ENCODE results near the gene SPAG16. TPM values are rescaled to one million over a fixed set of nuclear protein-coding genes. Genes with fewer than 3 reads are reported as not detected.

The SPAG16 gene
- 10 to 100 TPM in 2 of 3 donors, 1 to 10 TPM in 1; 9.7 to 18.6 (median 11.5) TPM for polyA plus RNA-seq

- Mint-ChIP-seq H3K4me1 (peaks cover 15 to 35% of the 10 kb centered on the region in 2 donors), H3K27me3 (ENCODE audit: low read depth in 3 of 3) (peaks cover 0 to 6% (median 1%) of the 10 kb centered on the region in 3 donors), H3K9me3 (no peaks in the 10 kb centered on the region), H3K27ac (peak within 1 kb of the TSS; percentile 80 to 94 (median 86)), H3K36me3 (no peaks in the 10 kb centered on the region), H3K4me3 (peak within 1 kb of the TSS; percentile 89 to 94 (median 93))
- peak; percentile 92 to 93 (median 93) for DNase-seq
These were observed at the start of gene SPAG16 for GRCh38 chr2:213284105-213285090. Gene SPAG16, plus strand, starts transcription at chr2:213284464.

- H3K36me3 Mint-ChIP-seq: no peaks in the 10 kb centered on the region
- H3K27ac Mint-ChIP-seq: peak overlapping the region in 2 of 6 donors; percentile 36 to 69
- H3K27me3 Mint-ChIP-seq (ENCODE audit: low read depth in 3 of 3): peaks cover 0 to 8% (median 3%) of the 10 kb centered on the region in 3 donors
- H3K9me3 Mint-ChIP-seq: no peaks in the 10 kb centered on the region
- H3K4me3 Mint-ChIP-seq: no peak overlapping the region
- DNase-seq: no peak
- peaks cover 20 to 31% of the 10 kb centered on the region in 2 donors for H3K4me1 Mint-ChIP-seq
These were observed 49.6 kb upstream of the SPAG16 start for GRCh38 chr2:213234641-213235040.

- H3K36me3 Mint-ChIP-seq: no peaks in the 10 kb centered on the region
- H3K27ac Mint-ChIP-seq: no peak overlapping the region
- peaks cover 20 to 31% of the 10 kb centered on the region in 2 donors for H3K4me1 Mint-ChIP-seq
- DNase-seq: no peak
- H3K27me3 Mint-ChIP-seq (ENCODE audit: low read depth in 3 of 3): peaks cover 0 to 8% (median 3%) of the 10 kb centered on the region in 3 donors
- no peaks in the 10 kb centered on the region for H3K9me3 Mint-ChIP-seq
- no peak overlapping the region for H3K4me3 Mint-ChIP-seq
These were observed 48.5 kb upstream of the SPAG16 start for GRCh38 chr2:213235741-213236140.

GRCh38 chr2:213237251-213237650, 47.0 kb upstream of the SPAG16 start:
- no peak overlapping the region for H3K27ac Mint-ChIP-seq
- H3K9me3 Mint-ChIP-seq: no peaks in the 10 kb centered on the region
- H3K4me3 Mint-ChIP-seq: no peak overlapping the region
- H3K27me3 Mint-ChIP-seq (ENCODE audit: low read depth in 3 of 3): peaks cover 0 to 8% (median 3%) of the 10 kb centered on the region in 3 donors
- peaks cover 20 to 29% of the 10 kb centered on the region in 2 donors for H3K4me1 Mint-ChIP-seq
- no peaks in the 10 kb centered on the region for H3K36me3 Mint-ChIP-seq
- DNase-seq: no peak

GRCh38 chr2:213237787-213238186, 46.5 kb upstream of the SPAG16 start:
- Mint-ChIP-seq H3K27me3 (ENCODE audit: low read depth in 3 of 3) (peaks cover 0 to 8% (median 3%) of the 10 kb centered on the region in 3 donors), H3K4me1 (peaks cover 18 to 24% of the 10 kb centered on the region in 2 donors), H3K36me3 (no peaks in the 10 kb centered on the region), H3K27ac (no peak overlapping the region), H3K9me3 (no peaks in the 10 kb centered on the region), H3K4me3 (no peak overlapping the region)
- no peak for DNase-seq

- Mint-ChIP-seq H3K27me3 (ENCODE audit: low read depth in 3 of 3) (peaks cover 0 to 5% (median 2%) of the 10 kb centered on the region in 3 donors), H3K27ac (no peak overlapping the region), H3K4me3 (no peak overlapping the region), H3K9me3 (no peaks in the 10 kb centered on the region), H3K36me3 (no peaks in the 10 kb centered on the region), H3K4me1 (peaks cover 6 to 13% of the 10 kb centered on the region in 2 donors)
- DNase-seq: no peak
These were observed 45.3 kb upstream of the SPAG16 start for GRCh38 chr2:213238753-213239495.

GRCh38 chr2:213241817-213242216, 42.4 kb upstream of the SPAG16 start:
- Mint-ChIP-seq H3K4me1 (no peaks in the 10 kb centered on the region), H3K36me3 (no peaks in the 10 kb centered on the region), H3K27ac (no peak overlapping the region), H3K27me3 (ENCODE audit: low read depth in 3 of 3) (peaks cover 0 to 5% (median 2%) of the 10 kb centered on the region in 3 donors), H3K9me3 (no peaks in the 10 kb centered on the region), H3K4me3 (no peak overlapping the region)
- DNase-seq: no peak

GRCh38 chr2:213242653-213243052, 41.6 kb upstream of the SPAG16 start:
- H3K4me3 Mint-ChIP-seq: no peak overlapping the region
- no peaks in the 10 kb centered on the region for H3K4me1 Mint-ChIP-seq
- peaks cover 0 to 5% (median 2%) of the 10 kb centered on the region in 3 donors for H3K27me3 Mint-ChIP-seq (ENCODE audit: low read depth in 3 of 3)
- H3K9me3 Mint-ChIP-seq: no peaks in the 10 kb centered on the region
- H3K27ac Mint-ChIP-seq: no peak overlapping the region
- H3K36me3 Mint-ChIP-seq: no peaks in the 10 kb centered on the region
- no peak for DNase-seq

- Mint-ChIP-seq H3K27me3 (ENCODE audit: low read depth in 3 of 3) (peaks cover 0 to 2% (median 2%) of the 10 kb centered on the region in 3 donors), H3K27ac (no peak overlapping the region), H3K4me1 (no peaks in the 10 kb centered on the region), H3K9me3 (no peaks in the 10 kb centered on the region), H3K36me3 (no peaks in the 10 kb centered on the region), H3K4me3 (no peak overlapping the region)
- no peak for DNase-seq
These were observed 40.8 kb upstream of the SPAG16 start for GRCh38 chr2:213243189-213244044.

- peaks cover 0 to 2% (median 0%) of the 10 kb centered on the region in 3 donors for H3K27me3 Mint-ChIP-seq (ENCODE audit: low read depth in 3 of 3)
- H3K4me3 Mint-ChIP-seq: no peak overlapping the region
- no peaks in the 10 kb centered on the region for H3K4me1 Mint-ChIP-seq
- DNase-seq: peak; percentile 31 to 37 (median 36)
- H3K27ac Mint-ChIP-seq: no peak overlapping the region
- H3K36me3 Mint-ChIP-seq: no peaks in the 10 kb centered on the region
- H3K9me3 Mint-ChIP-seq: no peaks in the 10 kb centered on the region
These were observed 37.6 kb upstream of the SPAG16 start for GRCh38 chr2:213246497-213247281.

GRCh38 chr2:213247566-213247965, 36.7 kb upstream of the SPAG16 start:
- Mint-ChIP-seq H3K9me3 (no peaks in the 10 kb centered on the region), H3K27me3 (ENCODE audit: low read depth in 3 of 3) (peaks cover 0 to 2% (median 0%) of the 10 kb centered on the region in 3 donors), H3K36me3 (no peaks in the 10 kb centered on the region), H3K27ac (no peak overlapping the region), H3K4me3 (no peak overlapping the region), H3K4me1 (no peaks in the 10 kb centered on the region)
- DNase-seq: no peak

- H3K9me3 Mint-ChIP-seq: no peaks in the 10 kb centered on the region
- no peak overlapping the region for H3K27ac Mint-ChIP-seq
- no peaks in the 10 kb centered on the region for H3K4me1 Mint-ChIP-seq
- no peaks in the 10 kb centered on the region for H3K27me3 Mint-ChIP-seq (ENCODE audit: low read depth in 3 of 3)
- no peaks in the 10 kb centered on the region for H3K36me3 Mint-ChIP-seq
- no peak overlapping the region for H3K4me3 Mint-ChIP-seq
- no peak for DNase-seq
These were observed 35.6 kb upstream of the SPAG16 start for GRCh38 chr2:213248637-213249036.

- no peak for DNase-seq
- no peaks in the 10 kb centered on the region for H3K9me3 Mint-ChIP-seq
- no peak overlapping the region for H3K27ac Mint-ChIP-seq
- no peaks in the 10 kb centered on the region for H3K27me3 Mint-ChIP-seq (ENCODE audit: low read depth in 3 of 3)
- H3K4me3 Mint-ChIP-seq: no peak overlapping the region
- H3K4me1 Mint-ChIP-seq: no peaks in the 10 kb centered on the region
- H3K36me3 Mint-ChIP-seq: no peaks in the 10 kb centered on the region
These were observed 34.8 kb upstream of the SPAG16 start for GRCh38 chr2:213249502-213249901.

Data from immature natural killer cell (primary cell).